LNCaP clone FGC (cell line): ENCODE measurements around the gene IDH3B.

Experiments
- DNase-seq: peaks from one replicate; pipeline ENCODE4 v3.0.0-alpha.2; 2011; ENCODE audit warnings: low read depth
- H3K4me3 ChIP-seq: 2 replicates; pipeline ENCODE4 v1.5.1; 2011; ENCODE audit warnings: mild to moderate bottlenecking, low read depth, low read length, control low read depth
- CTCF ChIP-seq: IDR thresholded peaks from 2 replicates; pipeline ENCODE4 v1.5.1; 2012; ENCODE audit warnings: mild to moderate bottlenecking; ENCODE audit not compliant: control insufficient read depth, insufficient read depth; ENCODE audit errors: extremely low read depth

IDH3B gene

GRCh38 chr20:2672446-2672845, 8.4 kb upstream of the IDH3B start:
- TF ChIP-seq CTCF = no peak
- no peak for DNase-seq
- H3K4me3 ChIP-seq = no peak overlapping the region

- DNase-seq = no peak
- no peak overlapping the region for H3K4me3 ChIP-seq
- 0 out of 2 replicates have a peak, but pooled peaks have one; percentile 7 for TF ChIP-seq CTCF
Measured at GRCh38 chr20:2671977-2672376, 8.0 kb upstream of the IDH3B start.

GRCh38 chr20:2663364-2663886, 591 bp downstream of the IDH3B start:
- no peak for DNase-seq
- peak overlapping the region; percentile 82 for H3K4me3 ChIP-seq
- TF ChIP-seq CTCF = no peak

- no peak overlapping the region for H3K4me3 ChIP-seq
- no peak for DNase-seq
- no peak for TF ChIP-seq CTCF
Measured at GRCh38 chr20:2659547-2659946, 4.5 kb downstream of the IDH3B start.

- no peak for DNase-seq
- H3K4me3 ChIP-seq = no peak overlapping the region
- no peak for TF ChIP-seq CTCF
Measured at GRCh38 chr20:2658414-2659354, 5.3 kb downstream of the IDH3B start.

- H3K4me3 ChIP-seq = no peak overlapping the region
- no peak for TF ChIP-seq CTCF
- no peak for DNase-seq
Measured at GRCh38 chr20:2657674-2658073, 6.3 kb downstream of the IDH3B start.
